CD14-positive monocyte (primary cell): ENCODE data around the gene PTEN. TPM values are rescaled to one million over a fixed set of nuclear protein-coding genes. Genes with fewer than 3 reads are reported as not detected.

Experiments used
- DNase-seq, 3 donors: peaks; one replicate each; pipeline ENCODE4 v3.0.0-alpha.2; 2011 to 2022
- H2AFZ ChIP-seq: 2 replicates; pipeline ENCODE4 v1.6.0; 2012; ENCODE audit warnings: mild to moderate bottlenecking, low read depth, low read length, inconsistent platforms; ENCODE audit not compliant: insufficient read depth, poor library complexity, severe bottlenecking
- H3K27ac ChIP-seq, 2 donors: 1 replicate in 1 of 2; 2 replicates in 1 of 2; pipeline ENCODE4 v1.5.1; 2012 to 2013; ENCODE audit warnings: low read length in 2 of 2, control low read depth in 1 of 2, inconsistent platforms in 1 of 2, low read depth in 1 of 2, mild to moderate bottlenecking in 1 of 2
- H3K27me3 ChIP-seq, 2 donors: one replicate each; pipeline versions ENCODE4 v1.6.0 to v1.6.1; 2011 to 2013; ENCODE audit warnings: low read length in 2 of 2; ENCODE audit not compliant: control insufficient read depth in 2 of 2, insufficient read depth in 2 of 2
- H3K36me3 ChIP-seq, 2 donors: replicated peaks in 1 of 2; 1 replicate in 1 of 2; 2 replicates in 1 of 2; pipeline versions ENCODE4 v1.5.1 to v1.6.1; 2012 to 2013; ENCODE audit warnings: low read length in 2 of 2, control low read depth in 1 of 2, inconsistent platforms in 1 of 2, mild to moderate bottlenecking in 1 of 2; ENCODE audit not compliant: insufficient read depth in 2 of 2, control insufficient read depth in 1 of 2
- H3K4me1 ChIP-seq, 2 donors: 1 replicate in 1 of 2; 2 replicates in 1 of 2; pipeline versions ENCODE4 v1.5.1 to v1.6.1; 2012 to 2013; ENCODE audit warnings: low read length in 2 of 2, control low read depth in 1 of 2, inconsistent platforms in 1 of 2, mild to moderate bottlenecking in 1 of 2, moderate library complexity in 1 of 2; ENCODE audit not compliant: insufficient read depth in 2 of 2, control insufficient read depth in 1 of 2
- H3K4me2 ChIP-seq: replicated peaks from 2 replicates; pipeline ENCODE3; 2012; ENCODE audit warnings: low read length, moderate library complexity, mild to moderate bottlenecking; ENCODE audit not compliant: poor library complexity, severe bottlenecking; ENCODE audit errors: extremely low read depth
- H3K4me3 ChIP-seq, 3 experiments: fragments of 200-600 bp in 1 of 3; sonication (generic) in 1 of 3; replicated peaks in 1 of 3; 1 replicate in 2 of 3; 2 replicates in 1 of 3; pipeline ENCODE4 v1.5.1; 2011 to 2013; ENCODE audit warnings: low read length in 3 of 3, mild to moderate bottlenecking in 3 of 3, control low read depth in 2 of 3, low read depth in 2 of 3, inconsistent platforms in 1 of 3, moderate library complexity in 1 of 3
- H3K79me2 ChIP-seq: 2 replicates; pipeline ENCODE4 v1.6.0; 2012; ENCODE audit warnings: mild to moderate bottlenecking, control low read depth, inconsistent platforms, low read length, moderate library complexity; ENCODE audit not compliant: insufficient read depth
- H3K9ac ChIP-seq: 2 replicates; pipeline ENCODE4 v1.6.0; 2017; ENCODE audit warnings: low read length, mild to moderate bottlenecking; ENCODE audit not compliant: insufficient read depth, poor library complexity, severe bottlenecking
- H3K9me3 ChIP-seq, 2 donors: replicated peaks in 1 of 2; 1 replicate in 1 of 2; 2 replicates in 1 of 2; pipeline versions ENCODE4 v1.5.1 to v1.6.1; 2012 to 2013; ENCODE audit warnings: low read length in 2 of 2, control low read depth in 1 of 2; ENCODE audit not compliant: control insufficient read depth in 1 of 2, insufficient read depth in 1 of 2
- H4K20me1 ChIP-seq: 2 replicates; pipeline ENCODE4 v1.6.0; 2012; ENCODE audit warnings: mild to moderate bottlenecking, low read length, control low read depth, moderate library complexity; ENCODE audit not compliant: insufficient read depth
- H3K27ac Mint-ChIP-seq, 7 donors: one replicate each; pipeline ENCODE4 v1.8.0; 2020; ENCODE audit warnings: mild to moderate bottlenecking in 7 of 7, mixed read lengths in 7 of 7, moderate library complexity in 6 of 7, inconsistent platforms in 2 of 7
- H3K27me3 Mint-ChIP-seq, 3 donors: one replicate each; pipeline ENCODE4 v1.8.0; 2021 to 2022; ENCODE audit warnings: low read depth in 3 of 3, mild to moderate bottlenecking in 3 of 3, mixed read lengths in 3 of 3, moderate library complexity in 3 of 3, inconsistent platforms in 1 of 3
- H3K36me3 Mint-ChIP-seq, 2 donors: one replicate each; pipeline ENCODE4 v1.8.0; 2020; ENCODE audit warnings: mixed read lengths in 2 of 2, inconsistent platforms in 1 of 2, mild to moderate bottlenecking in 1 of 2
- H3K4me1 Mint-ChIP-seq: one replicate; pipeline ENCODE4 v1.8.0; 2020; ENCODE audit warnings: mild to moderate bottlenecking, mixed read lengths
- H3K4me3 Mint-ChIP-seq, 2 donors: one replicate each; pipeline ENCODE4 v1.8.0; 2020; ENCODE audit warnings: mild to moderate bottlenecking in 2 of 2, mixed read lengths in 2 of 2, moderate library complexity in 1 of 2
- H3K9me3 Mint-ChIP-seq, 7 donors: one replicate each; pipeline ENCODE4 v1.8.0; 2020 to 2022; ENCODE audit warnings: mixed read lengths in 7 of 7, mild to moderate bottlenecking in 6 of 7, moderate library complexity in 6 of 7, inconsistent platforms in 2 of 7
- WGBS: methylation state at CpG from one replicate; pipeline ENCODE4 v1.1.5; 2013; ENCODE audit warnings: missing lambda C conversion rate; ENCODE audit not compliant: insufficient coverage; 5-methylcytosine and 5-hydroxymethylcytosine counted together
- intact Hi-C, 2 donors: fragments of 100-400 bp; cut with micrococcal nuclease; formaldehyde crosslinking; loops; one replicate each; pipeline versions ENCODE4 v1.15.0 to v1.15.1; 2023
- polyA plus RNA-seq, 3 donors: library from polyadenylated mRNA; depleted of rRNA in 1 of 3; unstranded in 2 of 3; stranded (reverse) in 1 of 3; fragments of 300-500 nt in 2 of 3; fragments of >200 nt in 1 of 3; fragmentation: Illumina TruSeq in 2 of 3; gene quantifications; 1 replicate in 2 of 3; 2 replicates in 1 of 3; pipeline ENCODE4 v1.2.3, GENCODE V29; 2012 to 2021
- TF ChIP-seq, protein P1 (sequence below): fragments of 200-600 bp; IDR thresholded peaks from one replicate; pipeline ENCODE4 v1.8.0; 2022; ENCODE audit warnings: antibody characterized with exemption, mild to moderate bottlenecking

PTEN gene
- polyA plus RNA-seq, 3 donors, result 30.5 to 57.6 (median 37.7) TPM

GRCh38 chr10:87945984-87946383 lies 82.6 kb downstream of the PTEN start:
- Histone ChIP-seq H3K9me3 (no peaks in the 10 kb centered on the region), H3K9ac (no peak overlapping the region), H3K4me2 (no peak overlapping the region), H3K36me3 (peaks cover 11 to 59% of the 10 kb centered on the region in 2 donors), H4K20me1 (peaks cover 89% of the 10 kb centered on the region), H3K4me3 (no peak overlapping the region), H3K79me2 (peaks cover 50% of the 10 kb centered on the region), H3K4me1 (peaks cover 14 to 29% of the 10 kb centered on the region in 2 donors), H3K27ac (peak overlapping the region in 1 of 2 donors; percentile 38), H3K27me3 (no peaks in the 10 kb centered on the region), H2AFZ (no peak overlapping the region)
- H3K27me3 Mint-ChIP-seq, result no peaks in the 10 kb centered on the region
- H3K27ac Mint-ChIP-seq, result peak overlapping the region in 3 of 7 donors; percentile 55 to 78 (median 69)
- peaks cover 35% of the 10 kb centered on the region for H3K4me1 Mint-ChIP-seq
- WGBS, result no CpG with 5 or more reads among the region's 6 CpGs
- no peak overlapping the region for H3K4me3 Mint-ChIP-seq
- intact Hi-C loops, result no loop called here
- no peak for DNase-seq
- TF ChIP-seq, protein P1, sequence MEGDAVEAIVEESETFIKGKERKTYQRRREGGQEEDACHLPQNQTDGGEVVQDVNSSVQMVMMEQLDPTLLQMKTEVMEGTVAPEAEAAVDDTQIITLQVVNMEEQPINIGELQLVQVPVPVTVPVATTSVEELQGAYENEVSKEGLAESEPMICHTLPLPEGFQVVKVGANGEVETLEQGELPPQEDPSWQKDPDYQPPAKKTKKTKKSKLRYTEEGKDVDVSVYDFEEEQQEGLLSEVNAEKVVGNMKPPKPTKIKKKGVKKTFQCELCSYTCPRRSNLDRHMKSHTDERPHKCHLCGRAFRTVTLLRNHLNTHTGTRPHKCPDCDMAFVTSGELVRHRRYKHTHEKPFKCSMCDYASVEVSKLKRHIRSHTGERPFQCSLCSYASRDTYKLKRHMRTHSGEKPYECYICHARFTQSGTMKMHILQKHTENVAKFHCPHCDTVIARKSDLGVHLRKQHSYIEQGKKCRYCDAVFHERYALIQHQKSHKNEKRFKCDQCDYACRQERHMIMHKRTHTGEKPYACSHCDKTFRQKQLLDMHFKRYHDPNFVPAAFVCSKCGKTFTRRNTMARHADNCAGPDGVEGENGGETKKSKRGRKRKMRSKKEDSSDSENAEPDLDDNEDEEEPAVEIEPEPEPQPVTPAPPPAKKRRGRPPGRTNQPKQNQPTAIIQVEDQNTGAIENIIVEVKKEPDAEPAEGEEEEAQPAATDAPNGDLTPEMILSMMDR, result no peak
- H3K36me3 Mint-ChIP-seq, result peaks cover 36 to 41% of the 10 kb centered on the region in 2 donors
- H3K9me3 Mint-ChIP-seq, result no peaks in the 10 kb centered on the region

DNA sequence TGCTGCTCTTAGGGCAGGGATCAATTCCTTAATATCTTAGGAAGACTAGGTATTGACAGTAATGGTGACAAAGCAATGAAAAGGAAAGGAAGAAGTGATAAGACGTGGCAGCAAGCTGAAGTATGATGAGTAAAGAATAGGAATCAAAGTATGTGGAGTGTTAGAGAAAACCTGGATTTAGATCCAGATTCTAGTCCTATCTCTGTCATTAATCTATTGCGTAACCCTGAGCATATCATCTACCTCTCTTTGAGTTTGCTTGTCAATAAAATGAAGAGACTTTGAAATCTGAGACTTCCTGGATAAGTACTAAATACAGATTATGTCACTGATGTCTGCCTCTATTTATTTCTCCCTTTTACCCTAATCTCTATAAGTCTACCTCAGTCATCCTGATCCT lies 89.2 kb downstream of the PTEN start:
- Histone ChIP-seq H3K4me2 (no peak overlapping the region), H3K9ac (no peak overlapping the region), H2AFZ (no peak overlapping the region), H3K36me3 (peaks cover 39 to 62% of the 10 kb centered on the region in 2 donors), H3K4me1 (peaks cover 6 to 10% of the 10 kb centered on the region in 2 donors), H3K27me3 (no peaks in the 10 kb centered on the region), H3K27ac (peak overlapping the region in 1 of 2 donors; percentile 46), H3K4me3 (no peak overlapping the region), H3K9me3 (no peaks in the 10 kb centered on the region), H3K79me2 (peaks cover 52% of the 10 kb centered on the region), H4K20me1 (peaks cover 90% of the 10 kb centered on the region)
- TF ChIP-seq, protein P1, result no peak
- intact Hi-C loops, result no loop called here
- DNase-seq, result no peak
- H3K4me3 Mint-ChIP-seq, result no peak overlapping the region
- H3K36me3 Mint-ChIP-seq, result peaks cover 30 to 42% of the 10 kb centered on the region in 2 donors
- H3K4me1 Mint-ChIP-seq, result peaks cover 21% of the 10 kb centered on the region
- H3K27ac Mint-ChIP-seq, result peak overlapping the region in 1 of 7 donors; percentile 45
- H3K9me3 Mint-ChIP-seq, result no peaks in the 10 kb centered on the region
- WGBS, result no CpG with 5 or more reads among the region's 2 CpGs
- H3K27me3 Mint-ChIP-seq, result peaks cover 0 to 1% (median 0%) of the 10 kb centered on the region in 3 donors
